Measurements from ENCODE around the gene ALDH6A1. TPM values are rescaled to one million over a fixed set of nuclear protein-coding genes. Genes with fewer than 3 reads are reported as not detected.

The ALDH6A1 gene
- total and polyA plus RNA-seq, 2 of the 13 experiments (the other 11 are each of a cell fraction or from before 2014, with no cell fraction given): 26.9 to 49.9 TPM

DNA sequence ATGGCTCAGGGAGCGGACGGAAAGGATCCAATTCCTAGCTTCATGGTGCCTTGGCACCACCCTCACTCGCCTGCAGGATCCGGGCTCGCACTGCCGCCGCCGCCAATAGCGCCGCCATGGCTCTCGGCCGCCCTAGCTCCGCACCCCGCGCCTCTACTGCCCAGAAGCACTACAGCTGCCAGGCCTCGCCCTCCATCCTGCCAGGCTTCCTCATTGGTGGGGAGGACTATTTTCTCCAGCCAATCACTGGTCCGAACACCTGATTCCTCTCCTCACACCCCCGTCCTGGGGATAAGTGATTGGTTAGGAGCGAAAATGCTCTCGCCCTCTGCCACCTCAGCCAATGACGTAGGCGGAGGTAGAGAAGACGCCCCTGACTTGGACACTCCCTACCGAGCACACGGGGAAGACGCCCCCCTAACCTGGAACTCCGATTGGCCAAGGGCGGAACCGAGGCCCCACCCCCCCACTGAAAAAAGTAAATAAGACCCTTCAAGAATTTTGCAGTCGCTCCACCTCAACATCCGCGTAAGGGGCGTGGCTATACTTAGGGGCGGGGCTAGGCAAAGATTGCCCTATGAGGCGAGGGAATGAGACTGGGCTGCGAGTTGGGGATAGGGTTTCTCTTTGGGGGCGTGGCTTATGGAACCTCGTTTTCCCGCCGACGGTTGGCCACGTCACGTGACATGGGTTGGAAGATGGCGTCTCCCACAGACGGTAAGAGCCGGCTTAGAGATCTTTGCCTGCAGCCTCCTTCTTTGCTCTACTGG is at the start of gene ALDH6A1, which contains the start of gene LIN52 (continued):
- peak; percentile 95 for TF ChIP-seq CREB1 (IDR thresholded peaks at IDR 0.05)
- peak; percentile 94 for TF ChIP-seq CREB1 (CRISPR knock-in tag; IDR thresholded peaks at IDR 0.05)
- TF ChIP-seq CC2D1A (CRISPR knock-in tag; IDR thresholded peaks at IDR 0.05): no peak
- TF ChIP-seq RFXANK (CRISPR knock-in tag; IDR thresholded peaks at IDR 0.05): no peak
- TF ChIP-seq, protein P1, sequence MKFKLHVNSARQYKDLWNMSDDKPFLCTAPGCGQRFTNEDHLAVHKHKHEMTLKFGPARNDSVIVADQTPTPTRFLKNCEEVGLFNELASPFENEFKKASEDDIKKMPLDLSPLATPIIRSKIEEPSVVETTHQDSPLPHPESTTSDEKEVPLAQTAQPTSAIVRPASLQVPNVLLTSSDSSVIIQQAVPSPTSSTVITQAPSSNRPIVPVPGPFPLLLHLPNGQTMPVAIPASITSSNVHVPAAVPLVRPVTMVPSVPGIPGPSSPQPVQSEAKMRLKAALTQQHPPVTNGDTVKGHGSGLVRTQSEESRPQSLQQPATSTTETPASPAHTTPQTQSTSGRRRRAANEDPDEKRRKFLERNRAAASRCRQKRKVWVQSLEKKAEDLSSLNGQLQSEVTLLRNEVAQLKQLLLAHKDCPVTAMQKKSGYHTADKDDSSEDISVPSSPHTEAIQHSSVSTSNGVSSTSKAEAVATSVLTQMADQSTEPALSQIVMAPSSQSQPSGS (CRISPR knock-in tag; IDR thresholded peaks at IDR 0.05): peak; percentile 13; the same call in 1 of the 2 replicates
- peak; percentile 49 for TF ChIP-seq RAD21 (CRISPR knock-in tag; IDR thresholded peaks at IDR 0.05)
- TF ChIP-seq POGZ (CRISPR knock-in tag; IDR thresholded peaks at IDR 0.05): peak; percentile 12
- TF ChIP-seq XRCC5 (optimal IDR thresholded peaks at IDR 0.05; ENCODE audit: low read length): peak; percentile 16
- TF ChIP-seq, protein P2, sequence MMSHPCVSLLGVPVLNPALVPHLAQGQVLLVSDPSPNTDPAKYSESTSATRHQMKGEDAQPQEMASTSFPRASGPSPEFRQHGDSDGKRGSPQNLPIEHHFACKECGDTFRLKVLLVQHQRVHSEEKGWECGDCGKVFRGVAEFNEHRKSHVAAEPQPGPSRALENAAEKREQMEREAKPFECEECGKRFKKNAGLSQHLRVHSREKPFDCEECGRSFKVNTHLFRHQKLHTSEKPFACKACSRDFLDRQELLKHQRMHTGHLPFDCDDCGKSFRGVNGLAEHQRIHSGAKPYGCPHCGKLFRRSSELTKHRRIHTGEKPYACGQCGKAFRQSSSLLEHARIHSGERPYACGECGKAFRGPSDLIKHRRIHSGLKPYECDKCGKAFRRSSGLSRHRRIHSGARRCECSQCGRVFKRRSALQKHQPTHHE (CRISPR knock-in tag; IDR thresholded peaks at IDR 0.05; ENCODE audit: borderline replicate concordance): 0 out of 2 replicates have a peak, but pooled peaks have one; percentile 56
- TF ChIP-seq ZNF451 (CRISPR knock-in tag; IDR thresholded peaks at IDR 0.05): peak; percentile 67; the same call in 1 of the 2 replicates
- TF ChIP-seq, protein P3, sequence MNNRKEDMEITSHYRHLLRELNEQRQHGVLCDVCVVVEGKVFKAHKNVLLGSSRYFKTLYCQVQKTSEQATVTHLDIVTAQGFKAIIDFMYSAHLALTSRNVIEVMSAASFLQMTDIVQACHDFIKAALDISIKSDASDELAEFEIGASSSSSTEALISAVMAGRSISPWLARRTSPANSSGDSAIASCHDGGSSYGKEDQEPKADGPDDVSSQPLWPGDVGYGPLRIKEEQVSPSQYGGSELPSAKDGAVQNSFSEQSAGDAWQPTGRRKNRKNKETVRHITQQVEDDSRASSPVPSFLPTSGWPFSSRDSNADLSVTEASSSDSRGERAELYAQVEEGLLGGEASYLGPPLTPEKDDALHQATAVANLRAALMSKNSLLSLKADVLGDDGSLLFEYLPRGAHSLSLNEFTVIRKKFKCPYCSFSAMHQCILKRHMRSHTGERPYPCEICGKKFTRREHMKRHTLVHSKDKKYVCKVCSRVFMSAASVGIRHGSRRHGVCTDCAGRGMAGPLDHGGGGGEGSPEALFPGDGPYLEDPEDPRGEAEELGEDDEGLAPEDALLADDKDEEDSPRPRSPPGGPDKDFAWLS (CRISPR knock-in tag; IDR thresholded peaks at IDR 0.05; ENCODE audit: borderline replicate concordance): no peak
- no peak for TF ChIP-seq NONO (IDR thresholded peaks at IDR 0.05)
- 0 out of 2 replicates have a peak, but pooled peaks have one; percentile 21 for TF ChIP-seq NONO (CRISPR knock-in tag; conservative IDR thresholded peaks at IDR 0.05)
- 0 out of 2 replicates have a peak, but pooled peaks have one; percentile 12 for TF ChIP-seq MEIS2 (CRISPR knock-in tag; IDR thresholded peaks at IDR 0.05)
- TF ChIP-seq FOXM1 (CRISPR knock-in tag; IDR thresholded peaks at IDR 0.05): no peak
- TF ChIP-seq, protein P4, sequence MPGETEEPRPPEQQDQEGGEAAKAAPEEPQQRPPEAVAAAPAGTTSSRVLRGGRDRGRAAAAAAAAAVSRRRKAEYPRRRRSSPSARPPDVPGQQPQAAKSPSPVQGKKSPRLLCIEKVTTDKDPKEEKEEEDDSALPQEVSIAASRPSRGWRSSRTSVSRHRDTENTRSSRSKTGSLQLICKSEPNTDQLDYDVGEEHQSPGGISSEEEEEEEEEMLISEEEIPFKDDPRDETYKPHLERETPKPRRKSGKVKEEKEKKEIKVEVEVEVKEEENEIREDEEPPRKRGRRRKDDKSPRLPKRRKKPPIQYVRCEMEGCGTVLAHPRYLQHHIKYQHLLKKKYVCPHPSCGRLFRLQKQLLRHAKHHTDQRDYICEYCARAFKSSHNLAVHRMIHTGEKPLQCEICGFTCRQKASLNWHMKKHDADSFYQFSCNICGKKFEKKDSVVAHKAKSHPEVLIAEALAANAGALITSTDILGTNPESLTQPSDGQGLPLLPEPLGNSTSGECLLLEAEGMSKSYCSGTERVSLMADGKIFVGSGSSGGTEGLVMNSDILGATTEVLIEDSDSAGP (CRISPR knock-in tag; IDR thresholded peaks at IDR 0.05; ENCODE audit: borderline replicate concordance): peak; percentile 62; the same call in 1 of the 2 replicates
- TF ChIP-seq, protein P5, sequence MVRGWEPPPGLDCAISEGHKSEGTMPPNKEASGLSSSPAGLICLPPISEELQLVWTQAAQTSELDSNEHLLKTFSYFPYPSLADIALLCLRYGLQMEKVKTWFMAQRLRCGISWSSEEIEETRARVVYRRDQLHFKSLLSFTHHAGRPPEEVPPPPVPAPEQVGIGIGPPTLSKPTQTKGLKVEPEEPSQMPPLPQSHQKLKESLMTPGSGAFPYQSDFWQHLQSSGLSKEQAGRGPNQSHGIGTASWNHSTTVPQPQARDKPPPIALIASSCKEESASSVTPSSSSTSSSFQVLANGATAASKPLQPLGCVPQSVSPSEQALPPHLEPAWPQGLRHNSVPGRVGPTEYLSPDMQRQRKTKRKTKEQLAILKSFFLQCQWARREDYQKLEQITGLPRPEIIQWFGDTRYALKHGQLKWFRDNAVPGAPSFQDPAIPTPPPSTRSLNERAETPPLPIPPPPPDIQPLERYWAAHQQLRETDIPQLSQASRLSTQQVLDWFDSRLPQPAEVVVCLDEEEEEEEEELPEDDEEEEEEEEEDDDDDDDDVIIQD (CRISPR knock-in tag; IDR thresholded peaks at IDR 0.05; ENCODE audit: low read depth): peak; percentile 79; the same call in 1 of the 2 replicates
- TF ChIP-seq SOX13 (IDR thresholded peaks at IDR 0.05): no peak
- TF ChIP-seq SOX13 (CRISPR knock-in tag; conservative IDR thresholded peaks at IDR 0.05 in 1 of 2, IDR thresholded peaks at IDR 0.05 in 1 of 2): peak in 1 of 2 experiments; percentile 14; a peak in 1 of 4 replicates
- TF ChIP-seq FOXK2 (IDR thresholded peaks at IDR 0.05): peak; percentile 97
- 0 out of 2 replicates have a peak, but pooled peaks have one; percentile 47 for TF ChIP-seq ZNF124 (CRISPR knock-in tag; IDR thresholded peaks at IDR 0.05)
- peak; percentile 61; the same call in 1 of the 2 replicates for TF ChIP-seq KLF11 (CRISPR knock-in tag; IDR thresholded peaks at IDR 0.05)
- TF ChIP-seq ZNF619 (CRISPR knock-in tag; IDR thresholded peaks at IDR 0.05): no peak

Measured in HepG2 (cell line).